Mammary epithelial cell (primary cell): ENCODE data around the gene RUNX1.

Source experiments
- EZH2 ChIP-seq: IDR thresholded peaks from 2 replicates; pipeline ENCODE4 v1.6.1; 2012; ENCODE audit warnings: low read length, inconsistent platforms, borderline replicate concordance
- TF ChIP-seq, protein P1 (sequence below), 2 donors: IDR thresholded peaks in 1 of 2; conservative IDR thresholded peaks in 1 of 2; 2 replicates each; pipeline ENCODE4 v1.5.1; 2011 to 2012; ENCODE audit warnings: inconsistent platforms in 2 of 2, low read length in 2 of 2, mild to moderate bottlenecking in 2 of 2, control low read depth in 1 of 2, low read depth in 1 of 2; ENCODE audit not compliant: insufficient read depth in 1 of 2; ENCODE audit errors: extremely low read depth in 1 of 2

- TF ChIP-seq, protein P1, sequence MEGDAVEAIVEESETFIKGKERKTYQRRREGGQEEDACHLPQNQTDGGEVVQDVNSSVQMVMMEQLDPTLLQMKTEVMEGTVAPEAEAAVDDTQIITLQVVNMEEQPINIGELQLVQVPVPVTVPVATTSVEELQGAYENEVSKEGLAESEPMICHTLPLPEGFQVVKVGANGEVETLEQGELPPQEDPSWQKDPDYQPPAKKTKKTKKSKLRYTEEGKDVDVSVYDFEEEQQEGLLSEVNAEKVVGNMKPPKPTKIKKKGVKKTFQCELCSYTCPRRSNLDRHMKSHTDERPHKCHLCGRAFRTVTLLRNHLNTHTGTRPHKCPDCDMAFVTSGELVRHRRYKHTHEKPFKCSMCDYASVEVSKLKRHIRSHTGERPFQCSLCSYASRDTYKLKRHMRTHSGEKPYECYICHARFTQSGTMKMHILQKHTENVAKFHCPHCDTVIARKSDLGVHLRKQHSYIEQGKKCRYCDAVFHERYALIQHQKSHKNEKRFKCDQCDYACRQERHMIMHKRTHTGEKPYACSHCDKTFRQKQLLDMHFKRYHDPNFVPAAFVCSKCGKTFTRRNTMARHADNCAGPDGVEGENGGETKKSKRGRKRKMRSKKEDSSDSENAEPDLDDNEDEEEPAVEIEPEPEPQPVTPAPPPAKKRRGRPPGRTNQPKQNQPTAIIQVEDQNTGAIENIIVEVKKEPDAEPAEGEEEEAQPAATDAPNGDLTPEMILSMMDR (conservative IDR thresholded peaks at IDR 0.05 in 1 of 2, IDR thresholded peaks at IDR 0.05 in 1 of 2; ENCODE audit: extremely low read depth in 1 of 2, insufficient read depth in 1 of 2, low read depth in 1 of 2, low read length in 2 of 2): no peak
- no peak for TF ChIP-seq EZH2
Measured at GRCh38 chr21:34881421-34881820, 167.7 kb downstream of the RUNX1 start.
